Peyer's patch (tissue), 4 donors: Measurements from ENCODE around the gene ZBTB38.

Experiments used
- CTCF ChIP-seq, 6 experiments: fragments of 450-650 bp in 4 of 6; fragments of 200-600 bp in 2 of 6; sonication (generic) in 1 of 6; IDR thresholded peaks; one replicate each; pipeline ENCODE4 v1.5.1; 2017 to 2019; ENCODE audit warnings: antibody characterized with exemption in 6 of 6, mild to moderate bottlenecking in 3 of 6, moderate library complexity in 1 of 6
- POLR2A ChIP-seq, 2 donors: fragments of 450-650 bp; IDR thresholded peaks; one replicate each; pipeline ENCODE4 v1.5.1; 2017; ENCODE audit warnings: antibody characterized with exemption in 2 of 2, mild to moderate bottlenecking in 2 of 2, moderate library complexity in 2 of 2

GRCh38 chr3:141355242-141355641, 13.1 kb upstream of the ZBTB38 start:
- no peak for TF ChIP-seq CTCF (IDR thresholded peaks at IDR 0.05)
- TF ChIP-seq POLR2A (IDR thresholded peaks at IDR 0.05) = no peak
